ACHN (cell line): Measurements from ENCODE around the gene TEAD1.

Experiments
- DNase-seq: peaks from one replicate; pipeline ENCODE4 v3.0.0-alpha.2; 2015
- in situ Hi-C: cut with HindIII; loops from 2 replicates; pipeline ENCODE4 v1.10.0; 2017; ENCODE audit warnings: low sequenced_read_pairs, low pct_ligation_motif_present, low pct_unique_long_range_greater_than_20kb

TEAD1 gene

DNA sequence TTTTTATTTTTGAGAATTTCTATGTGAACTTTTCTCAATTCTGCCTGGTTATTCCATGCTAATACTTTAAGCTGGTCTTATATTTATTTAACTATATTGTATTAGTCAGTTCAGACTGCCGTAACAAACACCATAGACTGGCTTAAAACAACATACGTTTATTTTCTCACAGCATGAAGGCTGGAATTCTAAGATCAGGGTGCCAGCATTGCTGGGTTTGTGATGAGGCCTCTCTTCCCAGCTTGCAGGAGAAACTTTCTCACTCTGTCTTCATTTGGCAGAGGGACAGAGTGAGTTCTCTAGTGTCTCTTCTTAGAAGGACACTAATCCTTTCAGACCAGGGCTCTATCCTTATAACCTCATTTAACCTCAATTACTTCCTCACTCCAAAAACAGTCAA lies 16.2 kb upstream of the TEAD1 start:
- in situ Hi-C loops: no loop called here
- no peak for DNase-seq

DNA sequence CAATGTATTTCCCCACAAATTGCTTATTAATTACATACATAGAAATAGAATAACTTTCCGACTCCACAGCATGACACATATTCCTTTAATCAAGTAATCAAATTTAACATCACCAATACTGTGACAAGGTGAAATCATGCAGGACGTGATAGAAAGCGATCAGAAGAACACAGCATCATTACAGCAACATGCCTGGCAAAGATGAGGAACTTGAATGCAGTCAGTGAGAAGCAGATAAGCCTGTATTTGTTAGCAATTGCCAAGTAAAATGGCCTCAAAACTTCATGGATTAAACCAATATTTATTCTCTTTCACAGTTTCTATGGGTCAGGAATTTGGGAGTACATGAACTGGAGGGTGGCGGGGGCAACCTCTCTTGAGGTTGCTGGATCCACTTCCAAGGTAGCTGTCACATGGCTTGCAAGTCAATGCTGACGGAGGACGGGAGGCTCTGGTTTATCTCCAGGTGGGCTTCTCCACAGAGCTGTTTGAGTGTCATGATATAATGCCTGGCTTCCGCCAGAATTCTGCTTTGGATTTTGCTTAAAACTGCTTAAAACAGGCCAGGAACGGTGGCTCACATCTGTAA lies 12.0 kb upstream of the TEAD1 start:
- in situ Hi-C loops: no loop called here
- DNase-seq: no peak

DNA sequence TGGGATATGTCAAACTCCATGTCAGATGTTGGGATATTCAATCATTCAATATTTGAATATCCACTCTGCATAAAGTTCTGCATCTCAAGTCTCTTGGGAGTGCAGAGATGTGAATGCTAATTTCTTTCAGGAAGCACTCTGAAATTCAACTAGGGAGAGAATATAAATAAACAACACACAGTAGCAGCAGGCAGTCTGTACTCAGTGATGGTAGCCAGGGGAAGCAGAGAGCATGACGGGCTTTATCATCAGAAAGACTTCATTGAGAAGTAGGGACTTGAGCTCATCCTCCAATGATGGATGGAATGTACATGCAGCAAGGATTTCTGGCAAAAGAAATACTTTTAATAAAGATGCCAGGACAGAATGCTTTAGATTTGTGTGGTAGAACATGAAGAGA lies 9.8 kb upstream of the TEAD1 start:
- no peak for DNase-seq
- in situ Hi-C loops: no loop called here

DNA sequence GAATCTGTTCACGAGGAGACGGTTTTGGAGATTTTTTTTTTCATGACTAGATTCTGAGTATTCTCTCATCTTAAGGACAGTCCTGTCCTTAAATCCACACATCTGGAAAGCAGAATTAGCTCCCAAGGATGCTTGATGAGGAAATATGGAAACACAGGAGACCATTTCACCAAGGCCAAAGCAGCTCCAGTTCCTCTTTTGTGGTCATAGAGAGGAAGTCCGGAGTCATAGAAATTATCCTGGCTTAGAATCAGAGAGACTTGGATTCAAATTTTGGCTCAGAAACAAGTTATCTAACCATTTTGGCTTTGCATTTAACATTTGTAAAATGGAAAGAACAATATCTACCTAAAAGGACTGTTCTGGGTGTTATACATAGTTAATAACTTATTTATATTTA lies 7.3 kb upstream of the TEAD1 start:
- in situ Hi-C loops: no loop called here
- DNase-seq: no peak

DNA sequence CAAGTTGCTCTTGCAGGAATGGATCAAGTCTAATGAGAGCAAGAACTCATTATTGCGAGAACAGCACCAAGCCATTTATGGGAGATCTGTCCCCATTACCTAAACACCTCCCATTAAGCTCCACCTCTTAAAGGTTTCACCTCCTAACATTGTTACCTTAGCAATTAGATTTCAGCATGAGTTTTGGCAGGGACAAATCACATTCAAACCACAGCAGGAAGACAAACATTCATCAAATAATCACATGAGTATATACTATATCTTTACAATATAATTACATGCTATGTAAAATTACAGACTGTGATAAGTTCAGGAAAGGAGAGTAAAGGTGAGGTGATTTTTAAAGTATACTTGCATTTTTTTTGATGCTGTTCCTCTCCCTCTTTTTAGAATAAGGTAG lies 6.6 kb upstream of the TEAD1 start:
- in situ Hi-C loops: no loop called here
- DNase-seq: no peak

DNA sequence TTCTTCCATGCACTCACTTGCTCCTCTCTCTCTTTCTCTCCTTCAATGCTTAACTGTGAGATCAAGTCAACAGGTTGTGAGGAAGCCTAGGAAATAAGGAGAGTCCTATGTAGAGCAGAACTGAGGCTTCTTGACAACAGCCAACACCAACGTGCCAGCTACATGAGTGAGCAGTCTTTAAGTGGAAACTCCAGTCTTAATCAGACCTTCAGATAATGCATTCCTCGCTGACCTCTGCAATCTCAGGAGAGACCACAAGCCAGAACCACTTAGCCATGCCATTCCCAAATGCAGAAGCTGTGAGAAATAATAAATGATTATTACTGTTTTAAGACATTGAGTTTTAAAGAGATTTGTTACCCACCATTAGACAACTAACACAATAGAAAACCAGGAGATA lies 6.1 kb upstream of the TEAD1 start:
- in situ Hi-C loops: no loop called here
- DNase-seq: no peak

DNA sequence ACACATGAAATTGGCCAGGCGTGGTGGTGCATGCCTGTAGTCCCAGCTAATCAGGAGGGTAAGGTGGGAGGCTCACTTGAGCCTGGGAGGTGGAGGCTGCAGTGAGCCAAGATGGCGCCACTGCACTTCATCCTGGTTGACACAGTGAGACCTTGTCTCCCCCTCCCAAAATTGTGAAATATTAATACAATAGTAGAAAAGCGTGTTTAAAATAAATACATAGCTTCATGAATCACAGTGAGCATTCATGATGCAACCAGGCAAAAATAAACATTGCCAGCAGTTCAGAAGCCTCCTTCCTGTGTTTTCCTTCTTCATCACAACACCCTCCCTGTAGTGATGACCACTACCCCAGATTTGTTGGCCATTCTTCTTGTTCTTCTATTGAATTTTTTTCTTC lies 4.3 kb upstream of the TEAD1 start:
- in situ Hi-C loops: no loop called here
- no peak for DNase-seq

DNA sequence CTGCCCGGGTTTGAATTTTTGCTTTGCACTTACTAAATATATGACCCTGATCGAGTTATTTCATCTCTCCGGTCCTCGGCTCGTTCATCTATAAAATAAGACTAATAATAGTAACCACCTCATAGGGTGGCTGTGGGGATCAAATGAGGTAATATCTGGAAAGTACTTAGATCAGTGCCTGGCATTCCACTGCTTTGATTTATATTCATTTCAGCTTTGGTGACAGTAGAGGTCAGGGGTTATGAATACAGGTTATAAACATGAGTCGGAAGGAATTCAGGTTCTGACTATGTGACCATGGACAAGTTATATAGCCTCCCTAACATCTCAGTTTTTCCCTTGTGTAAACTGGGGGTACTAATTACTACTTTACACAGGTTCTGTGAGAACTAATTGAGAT lies 2.9 kb upstream of the TEAD1 start:
- in situ Hi-C loops: no loop called here

DNA sequence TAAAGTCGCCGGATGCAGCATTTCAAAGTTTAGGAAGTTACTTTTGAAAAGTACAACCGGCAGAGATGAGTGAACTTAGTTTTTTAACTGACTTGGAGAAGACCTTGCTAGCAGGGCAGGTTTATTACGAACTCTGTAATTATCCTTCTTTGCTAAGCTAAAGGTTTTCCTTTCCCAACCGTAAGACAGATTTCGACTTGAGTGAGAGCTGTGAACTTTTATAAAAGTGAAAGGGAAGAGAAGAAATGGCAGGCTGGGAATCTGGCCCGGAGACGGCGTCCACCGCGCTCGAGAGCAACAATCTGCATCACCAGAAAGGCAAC lies 659 bp upstream of the TEAD1 start:
- in situ Hi-C loops: no loop called here

More for the DNA sequence above, 2.9 kb upstream of the TEAD1 start:
- no peak for DNase-seq

DNA sequence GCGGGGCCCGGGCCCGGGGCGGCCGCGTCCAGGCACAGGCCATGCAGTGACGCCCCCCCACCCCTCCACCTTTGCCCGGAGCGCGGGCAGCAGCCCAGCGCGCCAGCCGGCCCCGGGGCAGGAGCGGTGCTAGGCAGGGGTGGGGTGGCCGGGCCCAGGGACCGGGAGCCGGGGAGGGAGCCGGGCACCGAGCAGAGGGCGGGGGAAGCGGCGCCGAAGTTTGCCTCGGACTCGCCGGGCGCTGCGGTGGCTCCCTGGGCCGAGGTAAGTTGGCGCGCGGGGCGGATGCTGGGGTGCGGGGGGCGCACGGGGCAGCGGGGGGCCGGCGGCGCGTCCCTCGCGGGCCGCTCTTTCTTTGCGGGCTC lies 332 bp downstream of the TEAD1 start:
- DNase-seq: no peak
- in situ Hi-C loops: no loop called here

More for the DNA sequence above, 659 bp upstream of the TEAD1 start:
- DNase-seq: no peak

DNA sequence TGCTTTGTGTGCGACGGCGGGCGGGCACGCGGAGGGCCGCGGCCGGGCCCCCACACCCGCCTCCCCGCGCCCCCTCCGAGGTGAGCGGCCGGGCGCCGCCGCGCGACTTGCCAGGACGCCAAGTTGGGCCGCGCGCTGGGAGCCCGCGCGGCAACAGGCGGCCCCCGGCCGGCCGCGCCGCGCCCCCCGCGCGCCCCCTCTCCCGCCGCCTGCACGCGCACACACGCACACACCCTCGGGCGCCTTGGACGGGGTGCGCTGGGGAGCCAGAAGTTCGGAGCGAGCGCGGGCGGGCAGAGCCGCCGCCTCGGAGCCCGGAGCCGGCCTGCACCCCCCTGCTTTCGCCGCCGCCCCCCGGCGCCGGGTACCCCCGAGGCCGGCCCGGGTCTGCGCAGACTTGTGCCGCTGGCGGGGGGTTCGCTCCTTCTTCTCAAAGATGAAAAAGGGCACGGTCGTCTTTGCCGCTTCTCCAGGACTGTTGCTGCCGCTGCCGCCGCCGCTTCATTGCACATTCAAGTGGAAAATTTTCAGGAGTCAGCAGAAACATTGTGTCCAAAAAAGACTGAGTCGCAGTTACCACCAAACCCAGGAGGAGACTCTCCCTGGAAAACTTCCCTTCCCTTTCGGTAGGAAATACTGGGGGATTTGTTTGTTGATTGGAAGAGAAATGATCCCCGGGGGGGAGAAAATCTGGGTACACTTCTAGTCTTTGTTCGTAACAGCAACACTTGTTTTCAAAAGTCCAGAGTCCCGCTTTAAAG lies 895 bp downstream of the TEAD1 start:
- peak; percentile 53 for DNase-seq
- in situ Hi-C loops: no loop called here

DNA sequence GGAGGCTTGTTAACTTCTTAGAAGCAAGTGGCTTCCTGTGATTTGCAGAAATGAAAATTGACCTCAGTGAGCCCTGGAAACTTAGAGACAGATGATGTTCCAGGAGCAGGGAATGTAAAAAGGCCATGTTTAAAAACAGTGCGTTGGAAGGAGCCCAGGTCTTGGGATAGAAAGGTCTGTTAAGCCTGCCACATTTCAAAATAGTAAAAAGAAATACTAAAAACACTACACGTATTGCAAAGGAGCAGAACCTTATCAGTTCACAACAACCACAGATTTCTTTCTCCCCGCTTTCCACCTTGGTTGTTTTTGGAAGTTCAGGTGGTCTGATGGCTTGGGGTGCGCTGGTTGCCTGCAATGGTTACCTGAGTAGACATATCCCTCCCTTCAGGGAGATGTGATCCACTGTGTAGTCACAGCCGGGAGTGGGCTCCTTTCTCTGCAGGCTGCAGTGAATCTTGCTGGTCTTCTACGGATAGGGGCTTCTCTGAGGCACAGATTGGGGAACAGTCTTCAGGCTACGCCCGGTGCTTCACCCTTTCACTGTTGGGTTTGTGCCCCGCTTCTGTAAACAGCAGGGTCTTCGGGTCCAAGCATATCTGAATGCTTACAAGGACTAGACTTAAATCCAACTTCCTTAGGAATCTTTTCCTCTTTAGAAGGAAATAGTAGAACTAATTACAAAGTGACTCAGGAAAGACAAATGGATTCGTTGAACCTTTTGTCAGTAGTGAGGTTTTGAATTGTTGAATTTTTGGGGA lies 1.9 kb downstream of the TEAD1 start:
- in situ Hi-C loops: no loop called here
- peak; percentile 21 for DNase-seq

DNA sequence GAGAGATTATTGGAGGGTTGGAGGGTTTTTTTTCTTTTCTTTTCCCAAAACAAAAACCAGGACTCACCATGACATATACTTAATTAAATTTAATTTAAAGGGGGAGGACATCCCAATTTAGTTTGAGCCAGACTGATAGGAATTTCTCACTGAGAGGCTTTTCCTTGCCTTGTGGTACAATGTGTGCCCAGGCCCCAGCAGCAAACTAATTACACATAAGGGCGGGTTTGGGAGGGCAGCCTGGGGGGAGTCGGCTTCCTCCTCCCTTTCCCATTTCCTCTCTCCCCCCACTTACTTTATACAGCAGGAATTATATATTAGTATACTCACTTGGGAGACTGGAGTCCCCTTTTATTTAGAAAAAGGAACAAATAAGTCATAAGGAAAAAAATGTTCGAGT lies 2.9 kb downstream of the TEAD1 start:
- in situ Hi-C loops: no loop called here
- no peak for DNase-seq

DNA sequence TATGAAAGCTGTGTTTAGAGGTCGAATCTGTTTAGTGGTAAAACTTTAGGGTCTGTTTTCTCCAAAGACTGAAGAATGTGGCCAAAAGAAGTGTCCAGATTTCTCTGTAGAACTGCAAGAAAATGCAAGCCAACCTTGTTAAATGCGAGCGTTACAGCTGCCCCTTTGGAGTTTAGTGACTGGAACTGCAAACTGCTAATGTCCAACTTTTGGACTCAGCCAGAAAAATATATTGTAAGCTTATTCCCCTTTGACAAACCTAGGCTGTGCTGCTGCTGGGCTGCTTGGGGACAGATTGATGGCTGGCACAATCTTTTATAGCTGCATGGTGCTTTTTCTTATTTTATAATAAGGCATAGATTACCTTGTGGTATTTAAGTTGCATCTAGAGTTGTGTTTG lies 3.9 kb downstream of the TEAD1 start:
- in situ Hi-C loops: no loop called here
- DNase-seq: no peak

DNA sequence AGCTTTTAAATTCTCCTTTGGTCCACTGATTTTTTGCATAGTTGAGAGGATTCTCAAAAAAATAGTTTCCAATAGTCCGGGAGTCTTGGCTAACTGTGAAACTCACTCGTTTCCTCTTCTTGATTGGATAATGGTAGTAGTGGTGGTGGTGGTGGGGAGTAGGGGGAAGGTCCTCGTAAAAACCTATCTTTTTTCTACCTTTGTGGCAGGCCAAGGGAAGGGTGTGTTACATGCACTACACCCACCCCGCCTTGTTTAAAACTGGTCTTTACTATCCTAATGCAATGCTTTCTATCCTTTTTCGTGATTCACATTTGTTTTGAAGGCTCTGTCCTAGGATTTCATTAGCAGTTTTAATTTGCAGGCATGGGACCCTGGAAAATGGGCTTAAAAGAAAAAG lies 4.8 kb downstream of the TEAD1 start:
- DNase-seq: no peak
- in situ Hi-C loops: no loop called here

DNA sequence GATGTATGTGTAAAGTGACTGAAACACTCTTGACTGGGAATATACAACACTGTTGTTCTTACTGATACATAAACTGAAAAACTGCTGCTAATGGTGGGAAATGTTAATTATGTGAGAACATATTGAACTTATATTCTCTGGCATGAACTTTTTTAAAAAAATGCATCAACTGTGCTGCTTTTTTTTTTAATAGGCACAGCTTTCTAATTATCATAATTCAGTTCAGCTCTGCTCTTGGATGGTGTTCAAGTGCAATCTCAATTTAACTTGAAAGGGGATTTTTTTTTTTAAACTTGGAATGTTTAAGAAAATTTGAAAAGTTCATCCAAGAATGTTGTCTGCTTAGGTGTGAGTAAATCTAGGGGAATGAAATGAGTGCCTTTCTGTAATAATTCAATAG lies 5.2 kb downstream of the TEAD1 start:
- in situ Hi-C loops: no loop called here

DNA sequence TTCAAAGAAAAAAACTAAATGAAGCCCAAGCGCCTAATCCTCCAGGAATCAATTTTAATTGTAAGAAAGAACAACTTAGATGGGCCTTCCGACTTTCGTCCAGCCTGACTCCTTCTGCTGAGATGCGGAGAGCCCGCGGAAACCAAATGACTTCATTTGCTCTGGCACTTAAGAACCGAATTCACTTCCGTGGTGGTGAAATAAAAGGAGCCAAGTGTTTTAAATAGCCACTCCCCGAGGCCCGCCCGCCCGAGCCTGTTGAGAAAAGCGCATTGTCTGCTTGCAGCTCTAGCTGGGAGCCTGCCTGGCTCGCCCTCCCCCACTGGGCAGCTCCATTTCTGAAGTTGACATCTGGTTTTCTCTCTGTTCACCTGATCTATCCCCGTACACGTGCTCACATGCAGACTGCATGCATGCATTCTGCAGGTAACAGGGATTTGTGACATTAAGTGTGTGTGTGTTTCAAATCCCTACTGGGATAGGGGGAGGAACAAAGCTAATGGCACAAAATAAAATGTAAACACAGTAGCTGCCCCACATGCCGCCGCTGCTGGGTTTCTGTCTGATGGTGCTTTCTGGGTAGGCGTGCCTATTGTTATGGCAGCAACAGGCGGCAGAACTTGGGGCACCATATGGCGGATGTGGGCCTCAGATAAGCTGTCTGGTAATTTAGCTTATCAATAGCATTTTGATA lies 6.2 kb downstream of the TEAD1 start:
- DNase-seq: no peak
- in situ Hi-C loops: no loop called here

More for the DNA sequence above, 5.2 kb downstream of the TEAD1 start:
- no peak for DNase-seq

DNA sequence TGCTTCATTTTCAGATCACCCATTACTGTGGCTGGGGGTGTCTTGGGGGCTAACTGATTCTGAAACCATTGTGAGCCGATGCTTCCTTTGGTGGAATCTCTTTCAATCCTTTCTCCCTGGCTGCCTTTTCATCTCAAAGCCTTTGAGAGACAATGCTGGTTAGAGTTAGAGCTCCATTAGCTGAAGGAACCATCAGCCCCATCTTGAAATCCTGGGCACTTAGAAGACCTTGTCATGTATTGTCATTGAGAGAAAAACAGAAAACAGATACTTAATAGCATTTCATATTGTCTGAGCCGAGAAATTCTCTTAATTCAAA lies 6.7 kb downstream of the TEAD1 start:
- in situ Hi-C loops: no loop called here

DNA sequence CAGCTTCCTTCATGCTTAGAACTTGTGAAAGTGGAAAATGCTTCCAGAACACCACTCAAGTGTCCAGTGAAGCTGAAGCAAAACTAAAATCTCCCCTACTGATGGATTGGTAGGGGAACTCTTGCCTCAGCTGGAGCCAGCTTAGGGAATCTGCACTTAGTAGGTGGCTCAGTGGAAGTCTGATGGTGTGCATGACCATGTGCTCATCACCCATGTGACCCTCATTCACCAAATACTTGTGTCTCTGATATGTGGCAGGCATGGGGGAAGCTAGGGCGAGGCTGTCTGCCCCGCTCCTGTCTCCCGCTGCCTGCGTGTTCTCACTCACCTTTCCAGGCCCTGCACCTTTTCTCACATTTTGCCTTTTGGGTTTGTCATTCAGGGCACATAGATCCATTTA lies 7.2 kb downstream of the TEAD1 start:
- in situ Hi-C loops: no loop called here
- no peak for DNase-seq

More for the DNA sequence above, 6.7 kb downstream of the TEAD1 start:
- DNase-seq: no peak

DNA sequence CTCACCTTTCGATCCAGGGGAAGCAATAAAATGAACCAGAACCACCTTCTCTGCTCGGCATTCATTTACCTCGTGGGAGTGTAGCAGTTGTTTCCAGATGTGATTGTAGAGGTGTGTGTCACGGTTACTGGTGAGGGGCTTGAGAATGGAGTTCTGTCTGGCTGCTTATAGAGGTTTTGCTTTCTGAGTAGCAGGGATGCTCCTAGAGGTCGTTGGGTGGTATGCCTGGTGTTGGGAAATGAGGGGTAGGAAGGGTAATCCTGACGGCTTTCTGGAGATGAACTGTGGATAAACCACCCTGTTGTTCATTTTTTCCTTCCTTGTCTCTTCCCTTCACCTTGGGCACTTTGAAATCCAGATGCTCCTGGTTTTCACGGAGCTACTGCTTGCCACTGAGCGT lies 8.1 kb downstream of the TEAD1 start:
- in situ Hi-C loops: no loop called here
- no peak for DNase-seq
